Measurements from ENCODE around the gene MT4. TPM values are rescaled to one million over a fixed set of nuclear protein-coding genes. Genes with fewer than 3 reads are reported as not detected.

The MT4 gene
- total RNA-seq, 1 donor from 2014 or later = not detected

DNA sequence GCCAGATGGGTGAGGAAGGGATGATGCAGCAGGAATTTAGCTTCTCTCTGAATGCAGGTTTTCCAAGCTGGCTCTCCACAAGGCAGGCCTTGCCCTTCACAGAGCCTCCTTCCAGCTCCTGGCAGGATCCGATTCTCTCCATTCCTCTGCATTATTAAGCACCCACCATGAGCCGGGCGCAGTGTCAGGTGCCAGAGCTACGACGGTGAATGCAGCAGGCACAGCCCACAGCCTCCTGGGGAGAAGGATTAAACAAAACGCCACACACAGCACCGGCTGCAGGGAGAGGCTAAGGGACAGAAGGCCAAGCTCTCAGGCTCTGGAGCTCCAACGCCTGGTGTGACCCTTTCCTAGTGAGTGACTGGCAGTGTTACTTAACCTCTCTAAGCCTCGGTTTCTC, 36.5 kb downstream of the MT4 start:
- no peak for DNase-seq (ENCODE audit: extremely low read depth, low read depth, low spot score)

DNA sequence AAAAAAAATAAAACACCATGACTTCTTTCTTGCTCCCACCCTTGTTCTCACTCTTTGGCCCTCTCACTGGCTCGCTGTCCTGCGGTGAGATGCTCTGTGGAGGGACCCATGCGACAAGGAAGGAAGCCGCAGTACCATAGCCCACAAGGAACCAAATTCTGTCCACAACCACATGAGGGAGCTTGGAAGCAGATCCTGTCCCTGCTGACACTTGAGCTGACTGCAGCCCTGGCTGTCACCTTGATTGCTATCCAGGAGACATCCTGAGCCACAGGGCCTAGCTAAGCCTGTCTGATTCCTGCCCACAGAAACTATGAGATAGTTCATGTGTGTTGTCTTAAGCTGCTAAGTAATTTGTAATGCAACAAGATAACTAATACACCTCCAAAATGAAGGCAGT, 38.7 kb downstream of the MT4 start:
- DNase-seq (ENCODE audit: extremely low read depth, low read depth, low spot score) = no peak

DNA sequence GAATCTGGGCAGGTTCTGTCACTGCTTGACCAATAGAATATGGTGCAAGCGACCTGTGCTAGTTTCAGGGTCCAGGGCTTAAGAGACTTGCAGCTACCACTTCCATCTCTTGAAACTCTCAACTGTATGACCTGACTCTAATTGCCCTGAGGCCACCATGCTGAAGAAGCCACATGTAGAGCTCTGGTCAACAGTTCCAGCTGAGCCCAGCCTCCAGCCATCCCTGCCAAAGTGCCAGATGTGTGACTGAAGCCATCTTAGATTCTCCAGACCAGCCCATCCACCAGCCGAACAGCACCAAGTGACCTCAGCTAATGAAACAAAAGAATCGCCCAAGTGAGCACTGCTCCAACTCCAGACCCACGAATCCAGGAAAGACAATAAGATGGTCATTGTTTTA, 40.1 kb downstream of the MT4 start:
- no peak for DNase-seq (ENCODE audit: extremely low read depth, low read depth, low spot score)

DNA sequence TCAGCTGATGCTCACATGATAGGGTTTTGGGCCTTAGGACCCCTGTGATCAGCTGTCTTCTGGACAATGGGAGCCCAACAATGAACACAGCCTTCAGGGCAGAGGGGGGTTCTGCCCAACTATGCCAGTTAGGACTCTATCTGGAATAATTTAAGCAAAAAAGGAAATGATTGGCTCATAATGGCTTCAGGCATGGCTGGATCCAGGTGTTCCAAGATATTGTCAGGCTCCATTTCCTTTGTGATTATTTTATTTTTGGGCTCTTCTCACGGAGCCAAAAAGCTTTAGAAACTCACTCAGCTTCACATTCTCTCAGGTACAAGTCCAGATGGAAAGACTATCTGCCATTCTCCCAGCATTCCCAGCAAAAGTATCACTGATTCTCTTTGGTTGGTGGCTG, 40.6 kb downstream of the MT4 start:
- no peak for DNase-seq (ENCODE audit: extremely low read depth, low read depth, low spot score)

DNA sequence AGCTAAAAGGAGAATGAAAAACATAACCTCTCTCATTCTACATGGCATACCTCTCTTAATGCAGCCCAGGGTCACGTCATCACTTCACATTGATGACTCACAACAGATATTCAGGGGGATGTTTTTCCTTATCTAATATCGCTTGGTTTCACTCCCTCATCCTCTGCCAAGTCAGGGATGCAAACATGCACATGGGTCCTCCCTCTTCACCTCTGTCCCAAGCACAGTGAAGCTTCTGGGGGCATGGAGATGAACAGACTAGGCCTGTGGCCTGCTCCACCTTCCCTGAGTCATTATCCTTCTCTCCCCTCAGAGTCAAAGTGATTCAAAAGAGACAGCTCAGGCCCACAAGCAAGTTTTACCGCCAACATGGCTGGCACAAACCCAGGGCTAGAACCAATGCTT, 41.2 kb downstream of the MT4 start:
- DNase-seq (ENCODE audit: extremely low read depth, low read depth, low spot score) = no peak

DNA sequence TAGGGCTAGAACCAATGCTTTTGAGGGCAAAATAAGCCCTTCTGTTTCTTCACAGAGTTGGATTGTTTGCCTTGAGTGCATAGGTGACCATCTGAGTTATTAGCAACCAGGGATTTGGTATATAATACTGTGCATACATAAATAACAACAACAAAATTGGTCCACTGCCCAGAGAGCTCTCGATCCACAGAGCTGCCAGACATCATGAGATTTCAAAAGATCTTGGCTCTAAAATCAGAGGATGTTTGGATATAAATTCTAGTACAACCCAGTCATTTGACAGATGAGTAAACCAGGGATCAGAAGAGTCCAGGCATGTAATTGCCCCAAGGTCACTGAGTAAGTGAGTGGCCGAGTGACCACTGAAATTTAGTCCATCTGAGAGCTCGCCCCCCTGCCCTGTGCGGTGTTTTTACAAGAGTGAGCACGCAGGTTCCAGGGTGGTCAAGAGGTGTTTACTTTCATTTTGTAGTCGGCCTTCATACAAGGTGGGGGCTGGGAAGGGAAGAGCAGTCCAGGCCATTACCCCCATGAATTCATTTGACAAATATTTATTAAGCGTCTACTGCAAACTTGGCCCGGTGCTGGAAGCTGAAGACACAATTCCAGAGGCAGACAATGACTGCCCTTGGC, 41.7 kb downstream of the MT4 start:
- no peak for DNase-seq (ENCODE audit: extremely low read depth, low read depth, low spot score)

DNA sequence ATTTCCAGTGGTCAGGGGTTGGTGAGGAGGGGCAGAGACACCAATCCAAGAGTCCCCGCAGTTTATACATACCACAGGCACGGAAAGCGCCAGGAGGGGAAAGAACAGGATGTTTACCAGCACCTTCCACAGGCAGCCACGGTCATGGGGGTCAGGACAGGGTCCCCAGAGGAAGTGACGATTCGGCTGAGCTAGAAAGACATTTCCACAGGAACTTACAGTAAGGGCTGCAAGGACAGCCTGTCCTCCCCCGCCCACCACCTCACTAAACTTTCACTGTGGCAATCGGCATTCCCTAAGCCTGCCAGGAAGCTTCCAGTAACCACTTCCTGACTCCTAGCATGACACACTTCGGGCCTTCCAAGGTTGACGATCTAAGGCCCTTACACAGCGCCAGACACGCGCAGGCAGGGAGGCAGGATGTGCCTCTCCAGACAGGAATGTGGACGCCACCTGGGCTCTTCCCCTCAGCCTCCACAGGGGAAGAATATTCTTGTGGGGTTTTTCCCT, 42.3 kb downstream of the MT4 start:
- DNase-seq (ENCODE audit: extremely low read depth, low read depth, low spot score) = peak; percentile 95

DNA sequence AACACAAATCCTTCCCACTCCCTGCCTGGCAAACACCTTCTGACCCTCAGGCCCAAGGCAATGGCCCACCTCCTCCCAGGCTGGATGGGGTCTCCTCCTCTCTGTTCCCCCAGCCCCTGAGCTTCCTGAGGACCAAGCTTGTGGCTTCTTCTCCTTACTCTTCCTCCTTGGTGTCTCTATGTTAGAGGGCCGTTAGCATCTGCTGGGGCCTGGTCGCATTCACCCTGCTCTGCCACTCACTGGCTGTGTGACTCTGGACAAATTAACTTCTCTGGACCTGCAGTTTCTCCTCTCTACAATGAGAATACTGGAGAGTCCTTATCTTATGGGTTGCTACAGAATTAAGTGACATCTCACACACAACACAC, 42.8 kb downstream of the MT4 start:
- no peak for DNase-seq (ENCODE audit: extremely low read depth, low read depth, low spot score)

DNA sequence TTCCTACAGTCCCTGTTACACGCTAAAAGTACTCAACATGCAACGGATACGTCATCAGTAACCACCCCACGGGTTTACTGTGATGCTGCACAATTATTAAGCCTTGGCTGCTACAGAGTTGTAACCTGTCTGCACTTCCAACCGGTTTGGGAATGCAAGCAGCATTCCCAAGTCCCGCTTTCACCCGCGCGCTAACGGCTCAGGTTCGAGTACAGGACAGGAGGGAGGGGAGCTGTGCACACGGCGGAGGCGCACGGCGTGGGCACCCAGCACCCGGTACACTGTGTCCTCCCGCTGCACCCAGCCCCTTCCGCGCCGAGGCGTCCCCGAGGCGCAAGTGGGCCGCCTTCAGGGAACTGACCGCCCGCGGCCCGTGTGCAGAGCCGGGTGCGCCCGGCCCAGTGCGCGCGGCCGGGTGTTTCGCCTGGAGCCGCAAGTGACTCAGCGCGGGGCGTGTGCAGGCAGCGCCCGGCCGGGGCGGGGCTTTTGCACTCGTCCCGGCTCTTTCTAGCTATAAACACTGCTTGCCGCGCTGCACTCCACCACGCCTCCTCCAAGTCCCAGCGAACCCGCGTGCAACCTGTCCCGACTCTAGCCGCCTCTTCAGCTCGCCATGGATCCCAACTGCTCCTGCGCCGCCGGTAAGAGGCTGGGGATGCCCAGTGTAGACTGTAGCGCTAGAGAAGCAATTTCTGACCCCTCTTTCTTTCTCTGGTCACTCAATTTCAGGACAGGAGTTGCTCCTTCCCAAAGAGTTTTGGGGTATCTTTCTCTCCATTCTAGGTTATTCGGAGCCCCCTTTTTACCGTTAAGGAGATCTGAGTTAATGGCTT, 43.4 kb downstream of the MT4 start, which contains the start of gene MT2A:
Gene MT2A (plus strand): TSS at position 542 of the 833 bp plus-strand sequence. CDS start 72 bp downstream, at position 614.
- DNase-seq (ENCODE audit: extremely low read depth, low read depth, low spot score) = no peak

DNA sequence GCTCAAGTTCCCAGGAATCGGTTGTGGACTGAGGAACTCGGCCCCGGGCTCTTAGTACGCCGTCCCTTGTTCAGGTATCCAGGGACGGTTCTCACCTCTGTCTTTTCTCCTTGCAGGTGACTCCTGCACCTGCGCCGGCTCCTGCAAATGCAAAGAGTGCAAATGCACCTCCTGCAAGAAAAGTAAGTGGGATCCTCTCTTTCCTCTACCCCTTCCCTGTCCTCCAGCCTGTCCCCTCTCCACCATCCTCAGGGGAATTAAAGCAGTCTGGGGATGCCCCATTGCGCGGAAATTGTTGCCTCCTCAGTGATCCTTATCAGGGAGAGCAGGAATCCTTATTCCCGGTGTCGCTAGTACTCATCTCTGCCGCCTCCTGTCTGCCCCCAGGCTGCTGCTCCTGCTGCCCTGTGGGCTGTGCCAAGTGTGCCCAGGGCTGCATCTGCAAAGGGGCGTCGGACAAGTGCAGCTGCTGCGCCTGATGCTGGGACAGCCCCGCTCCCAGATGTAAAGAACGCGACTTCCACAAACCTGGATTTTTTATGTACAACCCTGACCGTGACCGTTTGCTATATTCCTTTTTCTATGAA, 44.1 kb downstream of the MT4 start:
- DNase-seq (ENCODE audit: extremely low read depth, low read depth, low spot score) = no peak

DNA sequence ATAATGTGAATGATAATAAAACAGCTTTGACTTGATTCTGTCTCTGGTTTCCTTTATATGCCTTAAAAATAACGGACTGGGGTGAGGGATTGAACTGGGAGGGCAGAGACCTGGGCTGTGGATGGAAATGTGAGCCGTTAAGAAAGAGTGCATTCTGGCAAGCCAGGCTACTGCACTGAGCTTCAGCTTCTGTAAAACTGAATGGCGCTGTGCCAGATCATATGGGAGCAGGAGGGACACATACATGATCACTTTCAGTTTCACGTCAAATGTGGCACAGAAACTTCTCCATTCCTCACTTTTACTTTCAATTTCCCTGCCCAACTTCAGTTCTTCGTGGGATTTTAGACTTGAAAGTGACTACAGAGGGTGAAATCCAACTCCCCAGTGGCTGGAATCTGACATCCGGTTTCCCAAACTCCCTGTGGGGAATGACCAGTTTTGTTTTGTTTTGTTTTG, 44.6 kb downstream of the MT4 start:
- no peak for DNase-seq (ENCODE audit: extremely low read depth, low read depth, low spot score)

DNA sequence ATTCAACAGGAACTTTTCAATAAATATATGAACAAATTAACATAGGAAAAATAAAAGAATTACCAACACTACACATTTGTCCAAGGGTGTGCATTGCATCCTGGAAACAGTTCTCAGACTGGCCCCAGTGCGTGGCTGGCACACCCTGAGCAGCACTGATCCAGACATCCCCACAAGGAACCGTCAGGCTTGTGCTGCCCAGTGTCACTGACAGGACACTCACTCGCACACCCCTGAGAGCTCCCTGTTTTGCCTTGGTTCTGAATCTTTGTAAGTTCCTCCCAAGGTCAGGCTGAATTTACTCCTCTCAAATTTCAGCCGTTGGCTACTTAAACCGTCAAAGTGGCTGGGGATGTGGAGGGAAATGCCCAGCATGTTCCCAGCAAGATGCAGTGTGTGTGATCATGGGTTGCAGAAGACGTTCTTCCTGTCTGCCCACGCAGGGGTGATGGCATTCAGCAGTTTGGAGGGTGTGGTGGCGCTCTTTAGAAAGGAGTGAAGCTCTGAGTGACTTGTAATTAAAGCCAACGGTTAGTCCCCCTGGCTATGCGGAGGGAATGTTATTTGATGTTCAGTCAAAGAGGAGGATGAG, 45.2 kb downstream of the MT4 start:
- no peak for DNase-seq (ENCODE audit: extremely low read depth, low read depth, low spot score)

DNA sequence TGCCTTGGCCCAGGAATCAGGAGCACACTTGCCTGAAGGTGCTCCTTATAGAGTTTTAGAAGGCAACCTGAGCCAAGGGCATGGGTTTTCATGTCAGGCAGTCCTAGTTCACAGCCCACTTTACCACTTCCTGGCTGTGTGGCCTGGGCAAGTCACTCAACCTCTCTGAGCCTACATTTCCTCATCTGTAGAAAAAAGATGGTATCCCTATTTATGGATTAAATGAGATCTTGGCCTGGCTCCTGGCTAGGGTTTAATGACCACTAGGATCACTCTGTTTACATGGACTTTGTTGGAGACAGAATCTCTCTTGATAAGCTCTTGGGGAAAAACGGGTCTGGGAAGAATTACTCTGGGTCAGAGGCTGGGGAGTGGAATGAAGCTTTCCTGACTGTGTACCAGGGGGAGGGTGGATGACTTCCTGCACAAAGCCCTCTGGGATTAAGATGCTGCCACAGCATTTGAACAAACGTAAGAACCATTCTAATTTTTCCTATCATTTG, 45.8 kb downstream of the MT4 start:
- DNase-seq (ENCODE audit: extremely low read depth, low read depth, low spot score) = no peak

DNA sequence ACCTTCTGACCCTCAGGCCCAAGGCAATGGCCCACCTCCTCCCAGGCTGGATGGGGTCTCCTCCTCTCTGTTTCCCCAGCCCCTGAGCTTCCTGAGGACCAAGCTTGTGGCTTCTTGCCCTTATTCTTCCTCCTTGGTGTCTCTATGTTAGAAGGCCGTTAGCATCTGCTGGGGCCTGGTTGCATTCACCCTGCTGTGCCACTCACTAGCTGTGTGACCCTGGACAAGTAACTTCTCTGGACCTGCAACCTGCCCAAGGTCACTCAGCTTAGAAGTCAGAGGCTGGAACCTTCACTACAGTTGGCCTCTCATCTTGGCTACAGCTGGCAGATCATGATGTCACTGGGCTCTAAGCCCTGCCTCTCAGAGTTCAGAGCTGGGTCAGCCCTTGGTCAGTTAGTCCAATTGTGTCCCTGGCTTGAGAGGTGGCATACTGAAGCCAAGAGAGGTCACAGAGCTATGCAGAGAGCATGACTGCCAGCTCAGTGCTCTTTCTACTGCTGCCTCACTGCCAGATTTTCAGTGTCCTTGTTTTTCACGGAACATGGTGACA, 46.5 kb downstream of the MT4 start:
- no peak for DNase-seq (ENCODE audit: extremely low read depth, low read depth, low spot score)

DNA sequence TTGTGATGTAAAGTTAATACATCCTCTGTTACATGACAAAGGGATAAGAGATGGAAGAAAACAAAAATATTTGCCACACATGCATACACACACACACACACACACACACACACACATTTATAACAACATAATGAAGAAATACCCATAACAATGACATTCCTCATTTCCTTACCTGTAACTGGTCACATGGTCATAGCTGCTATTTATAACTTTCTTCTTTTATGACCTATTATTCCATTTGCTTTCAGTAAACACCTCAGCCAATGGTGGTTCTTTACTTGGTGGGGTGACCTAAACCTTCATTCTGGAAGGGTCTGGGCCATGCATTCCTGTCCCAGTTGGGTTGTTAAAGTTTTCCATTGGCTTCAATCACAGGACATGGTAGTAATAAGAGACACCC, 48.8 kb downstream of the MT4 start:
- DNase-seq (ENCODE audit: extremely low read depth, low read depth, low spot score) = no peak

DNA sequence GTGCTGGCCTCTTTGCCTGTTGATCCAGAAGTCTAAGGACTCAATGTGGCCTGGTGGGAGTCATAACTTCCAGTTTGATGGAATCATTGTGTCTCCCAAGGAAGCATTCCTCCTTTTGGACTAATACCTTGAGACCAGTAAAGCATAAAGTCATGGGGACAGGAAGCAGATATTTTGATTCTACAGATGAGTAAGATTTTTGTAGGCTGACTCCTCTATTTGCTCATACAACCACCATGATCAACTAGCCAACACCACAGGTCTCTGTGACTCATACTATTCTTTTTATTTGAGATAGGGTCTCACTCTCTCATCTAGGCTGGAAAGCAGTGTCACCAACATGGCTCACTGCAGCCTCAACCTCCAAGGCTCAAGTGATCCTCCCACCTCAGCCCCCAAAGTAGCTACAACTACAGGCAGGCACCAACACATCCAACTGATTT, 49.7 kb downstream of the MT4 start:
- no peak for DNase-seq (ENCODE audit: extremely low read depth, low read depth, low spot score)

DNA sequence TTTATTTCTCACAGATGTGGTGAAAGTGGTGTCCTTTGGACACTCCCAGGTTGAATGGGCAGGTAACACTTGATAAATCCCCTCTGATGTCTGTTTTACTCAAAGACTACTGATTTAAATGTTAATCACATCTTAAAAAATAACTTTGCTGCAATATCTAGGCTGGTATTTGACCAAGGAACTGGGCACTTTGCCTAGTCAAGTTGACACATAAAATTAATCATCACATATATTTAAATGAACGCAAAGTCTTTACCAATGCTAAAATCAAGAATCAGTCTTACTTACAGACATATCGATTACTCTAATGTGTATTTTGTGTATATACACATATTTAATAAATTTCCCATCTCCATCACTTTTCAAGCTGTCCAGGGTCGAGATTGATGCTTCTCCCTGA, 50.5 kb downstream of the MT4 start:
- DNase-seq (ENCODE audit: extremely low read depth, low read depth, low spot score) = no peak

DNA sequence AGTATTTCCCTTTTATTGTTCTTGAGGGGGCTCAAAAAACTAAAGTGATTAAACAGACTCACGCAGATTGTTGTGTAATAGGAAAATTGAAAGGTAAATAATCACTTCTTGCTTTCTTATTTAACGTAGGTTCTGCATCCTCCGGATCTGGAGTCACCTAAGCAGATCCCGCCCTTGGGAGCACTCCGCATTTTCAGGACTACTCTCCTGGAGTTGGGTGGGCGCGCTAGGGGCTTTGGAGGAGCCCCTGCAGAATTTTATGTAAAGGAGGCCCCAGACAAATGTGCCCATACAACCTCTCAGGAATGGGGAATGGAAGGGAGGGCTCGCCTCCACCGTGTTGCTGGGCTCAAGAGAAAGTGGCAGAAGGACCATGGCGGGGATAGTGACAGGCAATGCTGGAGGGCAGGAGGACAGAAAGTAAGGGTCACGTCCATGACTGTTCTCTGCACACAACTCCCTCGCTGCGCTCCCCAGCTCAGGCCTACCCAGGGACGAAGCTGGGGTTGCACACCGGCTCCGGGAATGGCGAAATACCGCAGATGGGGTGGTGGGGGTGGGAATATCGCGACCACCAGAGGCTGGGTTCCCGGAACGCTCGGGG, 51.8 kb downstream of the MT4 start:
- DNase-seq (ENCODE audit: extremely low read depth, low read depth, low spot score) = no peak

DNA sequence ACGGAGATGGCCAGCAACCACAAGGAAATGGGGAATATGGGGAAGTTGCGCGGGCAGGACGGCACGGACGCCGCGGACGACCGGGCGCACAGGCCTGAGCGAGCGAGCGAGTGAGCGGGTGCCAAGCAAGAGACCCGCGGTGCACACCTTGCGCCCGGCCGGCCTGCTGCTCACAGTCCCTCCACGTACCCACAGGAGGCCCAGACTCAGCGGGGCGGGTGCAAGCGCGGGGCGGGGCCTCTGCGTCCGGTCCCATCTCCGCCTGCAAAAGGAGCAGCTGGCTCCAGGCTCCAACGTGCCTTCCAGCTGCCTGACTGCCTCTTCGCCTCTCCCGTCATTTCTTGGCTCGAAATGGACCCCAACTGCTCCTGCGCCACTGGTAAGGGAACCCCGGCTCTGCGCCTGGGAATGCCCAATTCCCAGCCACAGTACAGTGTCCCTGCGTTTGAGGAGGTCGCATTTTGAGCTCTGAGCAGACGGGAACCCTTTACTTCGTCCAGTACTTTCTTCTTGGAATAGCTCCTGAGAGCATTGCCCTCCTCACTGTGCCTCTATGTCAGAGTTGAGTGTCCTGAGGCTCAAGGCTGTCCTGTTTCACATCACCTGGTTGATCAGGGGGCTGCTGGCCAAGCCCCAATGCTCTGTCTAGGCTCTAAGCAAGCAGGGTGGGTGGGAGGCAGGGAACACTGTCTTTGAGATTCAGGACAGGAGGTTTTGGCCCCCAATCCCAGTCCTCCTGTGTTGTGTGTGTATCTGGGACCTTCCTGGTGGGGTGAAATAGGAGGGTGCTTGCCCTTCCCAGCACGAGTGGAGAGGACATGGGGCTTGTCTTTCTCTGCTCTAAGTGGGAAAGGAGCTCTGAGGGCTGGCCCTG, 52.6 kb downstream of the MT4 start:
- no peak for DNase-seq (ENCODE audit: extremely low read depth, low read depth, low spot score)

Data from glomerular endothelial cell (primary cell).